ENCODE measurements around the gene EPM2AIP1.
A peak's percentile ranks its signal among the peaks of the same experiment; 100 is the strongest.

EPM2AIP1 gene

GRCh38 chr3:36942638-36943248, 50.2 kb downstream of the EPM2AIP1 start:
- TF ChIP-seq CTCF (IDR thresholded peaks at IDR 0.05) = no peak
- H3K4me3 ChIP-seq = no peak overlapping the region
- no peak overlapping the region for H3K27ac ChIP-seq
- DNase-seq (ENCODE audit: low spot score) = no peak

- TF ChIP-seq CTCF (IDR thresholded peaks at IDR 0.05) = no peak
Measured at GRCh38 chr3:36941658-36942057, 51.3 kb downstream of the EPM2AIP1 start.

GRCh38 chr3:36941162-36941561, 51.8 kb downstream of the EPM2AIP1 start:
- Histone ChIP-seq H3K4me3 (peak overlapping the region; percentile 39), H3K27ac (peak overlapping the region in 1 of 2 donors; percentile 47)
- no peak for TF ChIP-seq CTCF (IDR thresholded peaks at IDR 0.05)
- no peak for DNase-seq (ENCODE audit: low spot score)

More at GRCh38 chr3:36941658-36942057, 51.3 kb downstream of the EPM2AIP1 start:
- peak overlapping the region; percentile 39 for H3K4me3 ChIP-seq
- peak overlapping the region in 1 of 2 donors; percentile 47 for H3K27ac ChIP-seq
- no peak for DNase-seq (ENCODE audit: low spot score)

- Histone ChIP-seq H3K27ac (no peak overlapping the region), H3K4me3 (no peak overlapping the region)
- no peak for DNase-seq (ENCODE audit: low spot score)
- TF ChIP-seq CTCF (IDR thresholded peaks at IDR 0.05) = no peak
Measured at GRCh38 chr3:36937492-36937891, 55.4 kb downstream of the EPM2AIP1 start.

Data from coronary artery (tissue), 2 donors.